ENCODE results near the gene MSANTD2.

Gene MSANTD2

DNA sequence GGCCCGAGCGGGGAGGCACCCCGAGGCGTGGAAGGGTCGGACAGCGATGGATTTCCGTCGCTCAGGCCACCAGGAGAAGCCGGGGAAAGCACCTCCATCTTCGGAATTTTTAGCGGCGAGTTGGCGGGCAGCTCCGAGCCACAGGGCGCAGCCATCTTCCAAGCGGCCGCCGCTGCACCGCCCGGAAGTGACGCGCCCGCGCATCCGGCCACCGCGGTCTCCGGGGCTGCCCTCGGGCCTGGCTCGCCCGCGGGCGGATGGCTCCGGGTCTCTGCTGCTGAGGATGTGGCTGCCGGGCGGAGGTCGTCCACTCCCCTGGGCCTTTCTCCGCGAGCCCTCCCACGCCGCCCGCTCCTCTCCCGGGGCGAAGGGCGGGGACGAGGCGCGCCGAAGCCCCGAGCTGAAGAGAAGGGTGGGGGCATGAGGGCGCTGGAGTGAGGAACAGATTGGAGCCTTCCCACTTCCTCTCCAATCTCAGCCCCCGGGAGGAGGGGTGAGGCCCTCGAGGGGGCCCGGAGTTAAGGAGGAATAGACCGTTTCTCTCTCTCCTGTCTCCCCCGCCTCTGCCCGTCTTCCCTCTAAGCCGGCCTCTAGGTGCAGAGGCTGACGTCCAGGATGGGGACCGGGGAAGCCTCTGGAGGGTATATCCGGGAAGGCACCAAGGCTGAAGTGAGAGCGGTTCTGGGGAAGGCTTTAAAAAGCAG lies at the start of gene MSANTD2:
MSANTD2 (minus strand) TSS at position 181 of the 704 bp plus-strand sequence; CDS start at position 155, 26 bp downstream.
- CTCF ChIA-PET = interaction anchor here (0.6 to 2.6 kb wide), 6 partner anchors 37 to 1258 kb away, joined by 3 to 16 read pairs (median 3); no protein-coding TSS in a partner anchor
- TF ChIP-seq, protein P1, sequence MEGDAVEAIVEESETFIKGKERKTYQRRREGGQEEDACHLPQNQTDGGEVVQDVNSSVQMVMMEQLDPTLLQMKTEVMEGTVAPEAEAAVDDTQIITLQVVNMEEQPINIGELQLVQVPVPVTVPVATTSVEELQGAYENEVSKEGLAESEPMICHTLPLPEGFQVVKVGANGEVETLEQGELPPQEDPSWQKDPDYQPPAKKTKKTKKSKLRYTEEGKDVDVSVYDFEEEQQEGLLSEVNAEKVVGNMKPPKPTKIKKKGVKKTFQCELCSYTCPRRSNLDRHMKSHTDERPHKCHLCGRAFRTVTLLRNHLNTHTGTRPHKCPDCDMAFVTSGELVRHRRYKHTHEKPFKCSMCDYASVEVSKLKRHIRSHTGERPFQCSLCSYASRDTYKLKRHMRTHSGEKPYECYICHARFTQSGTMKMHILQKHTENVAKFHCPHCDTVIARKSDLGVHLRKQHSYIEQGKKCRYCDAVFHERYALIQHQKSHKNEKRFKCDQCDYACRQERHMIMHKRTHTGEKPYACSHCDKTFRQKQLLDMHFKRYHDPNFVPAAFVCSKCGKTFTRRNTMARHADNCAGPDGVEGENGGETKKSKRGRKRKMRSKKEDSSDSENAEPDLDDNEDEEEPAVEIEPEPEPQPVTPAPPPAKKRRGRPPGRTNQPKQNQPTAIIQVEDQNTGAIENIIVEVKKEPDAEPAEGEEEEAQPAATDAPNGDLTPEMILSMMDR (conservative IDR thresholded peaks at IDR 0.05; ENCODE audit: low read depth) = no peak
- POLR2A ChIA-PET (ENCODE audit: low non-redundant PET) = no interaction called here
- peak within 1 kb of the TSS; percentile 91 for H3K27ac ChIP-seq
- DNase-seq (ENCODE audit: low spot score) = peak; percentile 59

DNA sequence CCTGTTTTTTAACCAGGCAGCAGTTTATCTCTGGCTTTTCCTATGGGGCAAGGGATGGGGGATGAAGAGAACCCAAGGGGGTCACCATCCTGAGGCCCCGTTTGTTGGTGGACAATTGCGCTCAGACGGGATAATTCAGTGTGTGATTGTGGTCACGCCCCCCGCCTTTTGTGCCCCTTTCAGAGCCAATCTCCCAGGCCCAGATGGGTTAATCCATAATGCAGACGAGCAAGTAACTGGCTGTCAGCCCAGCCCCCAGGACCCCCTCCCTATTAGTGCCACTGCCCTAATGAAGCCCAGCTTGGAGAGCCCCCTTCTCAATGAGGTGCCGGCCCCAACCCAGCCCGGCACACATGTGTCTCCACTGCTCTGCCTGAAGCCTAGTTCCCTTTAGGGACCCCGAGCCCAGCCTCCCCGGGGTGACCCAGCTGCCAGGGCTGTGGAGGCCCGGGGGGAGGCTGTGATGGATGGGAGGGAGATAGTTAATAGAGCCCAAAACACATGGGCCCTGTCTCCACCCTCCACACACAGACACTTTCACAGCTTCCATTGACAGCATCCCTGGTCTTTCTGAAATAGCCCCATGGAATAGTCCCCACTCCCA lies 46.0 kb upstream of the MSANTD2 start:
- ChIA-PET CTCF (interaction anchor here (0.6 kb wide), 1 partner anchor 145 kb away, joined by 4 read pairs; no protein-coding TSS in a partner anchor), POLR2A (ENCODE audit: low non-redundant PET) (no interaction called here)
- TF ChIP-seq, protein P1 (conservative IDR thresholded peaks at IDR 0.05; ENCODE audit: low read depth) = no peak
- DNase-seq (ENCODE audit: low spot score) = no peak
- H3K27ac ChIP-seq = no peak overlapping the region

DNA sequence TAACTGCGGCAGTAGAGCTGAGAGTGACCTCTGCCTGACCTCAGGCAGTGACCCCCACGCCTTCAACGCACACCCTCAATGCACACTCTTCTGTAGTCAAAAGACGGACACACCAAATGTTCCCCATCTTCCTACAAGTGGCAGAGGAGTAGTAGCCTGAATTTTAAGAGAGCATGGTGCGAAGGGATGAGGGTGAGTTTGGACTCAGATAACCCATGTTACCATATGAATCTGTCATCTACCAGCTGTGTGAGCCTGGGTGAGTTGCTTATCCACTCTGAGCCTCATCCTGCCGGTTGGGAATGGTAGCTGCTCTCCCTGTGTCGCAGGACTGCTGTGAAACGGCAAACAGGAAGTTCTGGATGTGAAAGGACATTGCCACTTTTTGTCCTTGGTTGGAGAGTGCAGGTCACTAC lies 44.5 kb upstream of the MSANTD2 start:
- DNase-seq (ENCODE audit: low spot score) = no peak
- POLR2A ChIA-PET (ENCODE audit: low non-redundant PET) = no interaction called here
- TF ChIP-seq, protein P1 (conservative IDR thresholded peaks at IDR 0.05; ENCODE audit: low read depth) = no peak
- H3K27ac ChIP-seq = no peak overlapping the region
- CTCF ChIA-PET = no interaction called here

DNA sequence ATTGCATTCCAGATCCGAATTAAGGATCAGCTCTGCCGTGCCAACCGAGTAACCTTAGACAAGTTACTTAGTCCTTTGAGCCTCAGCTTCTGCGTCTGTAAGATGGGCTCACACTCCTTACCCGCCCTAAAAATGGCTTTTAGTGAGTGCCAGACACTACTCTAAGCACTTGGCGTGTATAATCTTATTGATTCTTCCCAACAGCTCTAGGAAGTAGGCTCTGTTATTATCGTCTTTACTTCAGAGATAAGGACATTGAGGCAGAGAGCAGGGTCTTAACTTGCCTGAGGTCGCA lies 43.4 kb upstream of the MSANTD2 start:
- DNase-seq (ENCODE audit: low spot score) = no peak
- ChIA-PET POLR2A (ENCODE audit: low non-redundant PET) (no interaction called here), CTCF (no interaction called here)
- H3K27ac ChIP-seq = no peak overlapping the region
- TF ChIP-seq, protein P1 (conservative IDR thresholded peaks at IDR 0.05; ENCODE audit: low read depth) = no peak

DNA sequence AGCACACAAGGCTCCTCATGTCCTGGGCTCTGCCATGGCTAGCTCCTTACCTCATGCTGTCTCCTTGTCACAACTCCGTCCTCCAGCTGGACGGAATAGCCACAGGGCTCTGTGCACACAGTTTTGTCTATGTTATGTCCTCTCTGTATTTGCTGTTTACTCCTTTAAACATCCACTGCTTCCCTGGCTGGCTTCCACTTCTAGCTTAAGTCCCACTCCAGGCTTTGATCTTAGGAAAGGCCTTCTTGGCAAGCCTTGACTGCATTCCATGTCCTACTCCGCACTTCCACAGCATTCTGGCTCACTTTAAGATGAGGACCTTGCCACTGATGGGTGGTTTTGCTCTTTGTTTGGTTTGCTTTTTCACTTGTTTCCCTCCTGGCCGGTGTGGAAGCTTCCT lies 42.1 kb upstream of the MSANTD2 start:
- H3K27ac ChIP-seq = no peak overlapping the region
- CTCF ChIA-PET = interaction anchor here (1.1 kb wide), 1 partner anchor 24 kb away, joined by 3 read pairs; no protein-coding TSS in a partner anchor
- POLR2A ChIA-PET (ENCODE audit: low non-redundant PET) = no interaction called here
- TF ChIP-seq, protein P1 (conservative IDR thresholded peaks at IDR 0.05; ENCODE audit: low read depth) = no peak
- DNase-seq (ENCODE audit: low spot score) = no peak

DNA sequence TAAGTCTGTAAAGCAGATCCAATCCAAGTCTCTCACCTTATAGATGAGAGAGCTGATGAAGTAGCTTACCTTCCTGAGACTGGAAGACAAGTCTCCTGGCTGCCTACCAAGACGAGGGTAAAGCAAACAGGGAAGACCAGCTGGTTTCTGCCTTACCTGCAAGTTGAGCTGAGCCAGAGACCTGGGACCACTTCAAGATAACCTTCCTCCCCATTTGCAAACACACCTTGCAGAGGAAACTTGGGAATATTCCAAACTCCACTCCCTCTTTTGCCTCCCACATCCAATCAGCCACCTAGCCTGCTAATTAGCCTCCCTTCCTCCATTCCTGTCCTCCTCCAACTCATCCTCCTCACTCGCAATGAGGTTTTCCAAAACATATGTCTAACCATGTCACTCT lies 41.6 kb upstream of the MSANTD2 start:
- ChIA-PET CTCF (interaction anchor here (1.1 kb wide), 1 partner anchor 24 kb away, joined by 3 read pairs; no protein-coding TSS in a partner anchor), POLR2A (ENCODE audit: low non-redundant PET) (no interaction called here)
- no peak for DNase-seq (ENCODE audit: low spot score)
- no peak overlapping the region for H3K27ac ChIP-seq
- TF ChIP-seq, protein P1 (conservative IDR thresholded peaks at IDR 0.05; ENCODE audit: low read depth) = no peak

All from RWPE1 (cell line).